ENCODE data around the gene PROZ.

GRCh38 chr13:113122550-113123225 lies 35.8 kb upstream of the PROZ start, which contains the start of gene F10:
- TF ChIP-seq, protein P1, sequence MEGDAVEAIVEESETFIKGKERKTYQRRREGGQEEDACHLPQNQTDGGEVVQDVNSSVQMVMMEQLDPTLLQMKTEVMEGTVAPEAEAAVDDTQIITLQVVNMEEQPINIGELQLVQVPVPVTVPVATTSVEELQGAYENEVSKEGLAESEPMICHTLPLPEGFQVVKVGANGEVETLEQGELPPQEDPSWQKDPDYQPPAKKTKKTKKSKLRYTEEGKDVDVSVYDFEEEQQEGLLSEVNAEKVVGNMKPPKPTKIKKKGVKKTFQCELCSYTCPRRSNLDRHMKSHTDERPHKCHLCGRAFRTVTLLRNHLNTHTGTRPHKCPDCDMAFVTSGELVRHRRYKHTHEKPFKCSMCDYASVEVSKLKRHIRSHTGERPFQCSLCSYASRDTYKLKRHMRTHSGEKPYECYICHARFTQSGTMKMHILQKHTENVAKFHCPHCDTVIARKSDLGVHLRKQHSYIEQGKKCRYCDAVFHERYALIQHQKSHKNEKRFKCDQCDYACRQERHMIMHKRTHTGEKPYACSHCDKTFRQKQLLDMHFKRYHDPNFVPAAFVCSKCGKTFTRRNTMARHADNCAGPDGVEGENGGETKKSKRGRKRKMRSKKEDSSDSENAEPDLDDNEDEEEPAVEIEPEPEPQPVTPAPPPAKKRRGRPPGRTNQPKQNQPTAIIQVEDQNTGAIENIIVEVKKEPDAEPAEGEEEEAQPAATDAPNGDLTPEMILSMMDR (IDR thresholded peaks at IDR 0.05 in 8 of 11, conservative IDR thresholded peaks at IDR 0.05 in 3 of 11): no peak
- TF ChIP-seq POLR2A (IDR thresholded peaks at IDR 0.05) (no peak), POLR2AphosphoS5 (IDR thresholded peaks at IDR 0.05) (peak in 2 of 3 donors; percentile 32 to 48)
